Liver (tissue), 3 donors: ENCODE measurements around the gene KPNA5.

Experiments
- CTCF ChIP-seq: fragments of 150-350 bp; IDR thresholded peaks from 2 replicates; pipeline ENCODE4 v1.5.1; 2017; ENCODE audit warnings: improper control_type of control experiment, low read depth, low read length; ENCODE audit not compliant: missing input control
- FOXA1 ChIP-seq: IDR thresholded peaks from 2 replicates; pipeline ENCODE4 v1.6.1; 2016; ENCODE audit warnings: antibody characterized with exemption
- MAX ChIP-seq: IDR thresholded peaks from 2 replicates; pipeline ENCODE4 v1.6.1; 2016; ENCODE audit warnings: antibody characterized with exemption
- TAF1 ChIP-seq: conservative IDR thresholded peaks from 2 replicates; pipeline ENCODE4 v1.6.1; 2016; ENCODE audit warnings: antibody characterized with exemption, mild to moderate bottlenecking
- donor health status: healthy.
- donor health status: healthy.

- no peak for TF ChIP-seq MAX
- TF ChIP-seq CTCF: no peak
- TF ChIP-seq TAF1: no peak
- TF ChIP-seq FOXA1: no peak
Measured at GRCh38 chr6:116783852-116784251, 102.8 kb downstream of the KPNA5 start.
